Measurements from ENCODE around the gene APOA4.

GRCh38 chr11:116797816-116798215, 25.3 kb downstream of the APOA4 start:
- TF ChIP-seq GATA3 (IDR thresholded peaks at IDR 0.05; ENCODE audit: low read depth, low read length) (no peak), GATA2 (IDR thresholded peaks at IDR 0.05; ENCODE audit: low read depth, low read length) (no peak)

Data from SH-SY5Y (cell line).